Kidney glomerular epithelial cell (primary cell): ENCODE data around the gene SMARCA5.
"Not testable (repeated sequence)": the region's sequence is repeated elsewhere in the genome, so short reads cannot be mapped to it uniquely, and the experiment has no call there.

ENCODE experiments used
- DNase-seq: peaks from one replicate; lab custom pipeline; 2025; lab: John Stamatoyannopoulos, UW

Gene SMARCA5

GRCh38 chr4:143513314-143514168 is at the start of gene SMARCA5:
TSS of gene SMARCA5 (plus strand) at chr4:143513702. CDS start at chr4:143513925, 223 bp downstream.
- peak; percentile 98 for DNase-seq

GRCh38 chr4:143473334-143474126 is 40.0 kb upstream of the SMARCA5 start:
- DNase-seq, result no peak

GRCh38 chr4:143477487-143477886 is 36.0 kb upstream of the SMARCA5 start:
- DNase-seq, result no peak

- DNase-seq, result no peak
Measured at GRCh38 chr4:143481361-143481760, 32.1 kb upstream of the SMARCA5 start.

- peak; percentile 5 for DNase-seq
Measured at GRCh38 chr4:143482840-143483239, 30.7 kb upstream of the SMARCA5 start.

- DNase-seq, result no peak
Measured at GRCh38 chr4:143486314-143486713, 27.2 kb upstream of the SMARCA5 start.

GRCh38 chr4:143488687-143489086 is 24.8 kb upstream of the SMARCA5 start:
- no peak for DNase-seq

GRCh38 chr4:143489106-143489505 is 24.4 kb upstream of the SMARCA5 start:
- no peak for DNase-seq

- DNase-seq, result no peak
Measured at GRCh38 chr4:143498021-143498420, 15.5 kb upstream of the SMARCA5 start.

- DNase-seq, result no peak
Measured at GRCh38 chr4:143502231-143502630, 11.3 kb upstream of the SMARCA5 start.

GRCh38 chr4:143506031-143506430 is 7.5 kb upstream of the SMARCA5 start:
- no peak for DNase-seq

GRCh38 chr4:143511906-143512305 is 1.6 kb upstream of the SMARCA5 start:
- DNase-seq, result no peak

GRCh38 chr4:143512978-143513313 is 556 bp upstream of the SMARCA5 start:
- DNase-seq, result no peak

GRCh38 chr4:143514169-143514495 is 630 bp downstream of the SMARCA5 start:
- DNase-seq, result no peak

GRCh38 chr4:143514497-143514896 is 995 bp downstream of the SMARCA5 start:
- peak; percentile 23 for DNase-seq

- no peak for DNase-seq
Measured at GRCh38 chr4:143514901-143515300, 1.4 kb downstream of the SMARCA5 start.

GRCh38 chr4:143515905-143516304 is 2.4 kb downstream of the SMARCA5 start:
- no peak for DNase-seq

GRCh38 chr4:143517764-143518163 is 4.3 kb downstream of the SMARCA5 start:
- DNase-seq, result no peak

- no peak for DNase-seq
Measured at GRCh38 chr4:143524211-143524610, 10.7 kb downstream of the SMARCA5 start.

GRCh38 chr4:143528046-143528445 is 14.5 kb downstream of the SMARCA5 start:
- not testable (repeated sequence) for DNase-seq

GRCh38 chr4:143531380-143531779 is 17.9 kb downstream of the SMARCA5 start:
- DNase-seq, result no peak

- DNase-seq, result no peak
Measured at GRCh38 chr4:143531788-143532491, 18.4 kb downstream of the SMARCA5 start.
